Keratinocyte (primary cell): Measurements from ENCODE around the gene SCRN1.

Experiments
- CTCF ChIP-seq, 3 experiments: IDR thresholded peaks in 1 of 3; conservative IDR thresholded peaks in 1 of 3; optimal IDR thresholded peaks in 1 of 3; 2 replicates in 2 of 3; 3 replicates in 1 of 3; pipeline versions ENCODE3 to v1.5.1; 2011; ENCODE audit warnings: low read length in 3 of 3, mild to moderate bottlenecking in 3 of 3, moderate library complexity in 2 of 3, control low read depth in 1 of 3, inconsistent platforms in 1 of 3; ENCODE audit not compliant: insufficient read depth in 2 of 3; ENCODE audit errors: extremely low read depth in 1 of 3
- EZH2 ChIP-seq: IDR thresholded peaks from one replicate; pipeline ENCODE4 v1.6.1; 2012; ENCODE audit warnings: inconsistent platforms, mild to moderate bottlenecking, low read length, moderate library complexity

- TF ChIP-seq CTCF (optimal IDR thresholded peaks at IDR 0.05 in 1 of 3, IDR thresholded peaks at IDR 0.05 in 1 of 3, conservative IDR thresholded peaks at IDR 0.05 in 1 of 3; ENCODE audit: extremely low read depth in 1 of 3, insufficient read depth in 2 of 3, low read length in 3 of 3) = peak; percentile 80 to 96 (median 94)
- no peak for TF ChIP-seq EZH2
These were observed 68.1 kb downstream of the SCRN1 start for GRCh38 chr7:29921404-29922010.
